Measurements from ENCODE around the gene DPH5. TPM values are rescaled to one million over a fixed set of nuclear protein-coding genes. Genes with fewer than 3 reads are reported as not detected.
"Not testable (repeated sequence)": the region's sequence is repeated elsewhere in the genome, so short reads cannot be mapped to it uniquely, and the experiment has no call there.

Gene DPH5
- polyA plus RNA-seq, 4 donors = 53.8 to 65.8 (median 61.5) TPM

GRCh38 chr1:101032129-101032528 lies 6.5 kb upstream of the DPH5 start:
- DNase-seq (ENCODE audit: low read depth in 4 of 4, low spot score in 3 of 4) = not testable (repeated sequence)

GRCh38 chr1:101030881-101031280 lies 5.3 kb upstream of the DPH5 start:
- DNase-seq (ENCODE audit: low read depth in 4 of 4, low spot score in 3 of 4) = no peak

- DNase-seq (ENCODE audit: low read depth in 4 of 4, low spot score in 3 of 4) = no peak
These were observed 3.6 kb upstream of the DPH5 start for GRCh38 chr1:101029184-101029583.

- no peak for DNase-seq (ENCODE audit: low read depth in 4 of 4, low spot score in 3 of 4)
These were observed 2.9 kb upstream of the DPH5 start for GRCh38 chr1:101028466-101028865.

- DNase-seq (ENCODE audit: low read depth in 4 of 4, low spot score in 3 of 4) = no peak
These were observed 1.7 kb upstream of the DPH5 start for GRCh38 chr1:101027194-101027772.

- DNase-seq (ENCODE audit: low read depth in 4 of 4, low spot score in 3 of 4) = no peak
These were observed 825 bp upstream of the DPH5 start for GRCh38 chr1:101026430-101026788.

- DNase-seq (ENCODE audit: low read depth in 4 of 4, low spot score in 3 of 4) = peak in 2 of 4 donors; percentile 21 to 26
These were observed 314 bp downstream of the DPH5 start for GRCh38 chr1:101025283-101025656.

- DNase-seq (ENCODE audit: low read depth in 4 of 4, low spot score in 3 of 4) = no peak
These were observed 3.3 kb downstream of the DPH5 start for GRCh38 chr1:101022294-101022693.

- no peak for DNase-seq (ENCODE audit: low read depth in 4 of 4, low spot score in 3 of 4)
These were observed 8.1 kb downstream of the DPH5 start for GRCh38 chr1:101017448-101017847.

GRCh38 chr1:101013776-101014175 lies 11.8 kb downstream of the DPH5 start:
- DNase-seq (ENCODE audit: low read depth in 4 of 4, low spot score in 3 of 4) = no peak

- no peak for DNase-seq (ENCODE audit: low read depth in 4 of 4, low spot score in 3 of 4)
These were observed 17.3 kb downstream of the DPH5 start for GRCh38 chr1:101008229-101008834.

GRCh38 chr1:101006553-101006952 lies 19.0 kb downstream of the DPH5 start:
- DNase-seq (ENCODE audit: low read depth in 4 of 4, low spot score in 3 of 4) = no peak

- no peak for DNase-seq (ENCODE audit: low read depth in 4 of 4, low spot score in 3 of 4)
These were observed 19.7 kb downstream of the DPH5 start for GRCh38 chr1:101005871-101006270.

GRCh38 chr1:101005183-101005582 lies 20.4 kb downstream of the DPH5 start:
- DNase-seq (ENCODE audit: low read depth in 4 of 4, low spot score in 3 of 4) = no peak

GRCh38 chr1:101004670-101005069 lies 20.9 kb downstream of the DPH5 start:
- no peak for DNase-seq (ENCODE audit: low read depth in 4 of 4, low spot score in 3 of 4)

- no peak for DNase-seq (ENCODE audit: low read depth in 4 of 4, low spot score in 3 of 4)
These were observed 21.5 kb downstream of the DPH5 start for GRCh38 chr1:101004061-101004460.

GRCh38 chr1:101003012-101003650 lies 22.5 kb downstream of the DPH5 start:
- DNase-seq (ENCODE audit: low read depth in 4 of 4, low spot score in 3 of 4) = no peak

GRCh38 chr1:101002551-101002950 lies 23.0 kb downstream of the DPH5 start:
- no peak for DNase-seq (ENCODE audit: low read depth in 4 of 4, low spot score in 3 of 4)

- no peak for DNase-seq (ENCODE audit: low read depth in 4 of 4, low spot score in 3 of 4)
These were observed 25.3 kb downstream of the DPH5 start for GRCh38 chr1:101000131-101000873.

GRCh38 chr1:100998426-100998825 lies 27.2 kb downstream of the DPH5 start:
- no peak for DNase-seq (ENCODE audit: low read depth in 4 of 4, low spot score in 3 of 4)

- DNase-seq (ENCODE audit: low read depth in 4 of 4, low spot score in 3 of 4) = peak in 3 of 4 donors; percentile 3 to 27 (median 7)
These were observed 30.2 kb downstream of the DPH5 start for GRCh38 chr1:100995198-100995988.

All from left renal pelvis (tissue), 4 donors.